Measurements from ENCODE around the gene ZC3H7A.

ZC3H7A gene

DNA sequence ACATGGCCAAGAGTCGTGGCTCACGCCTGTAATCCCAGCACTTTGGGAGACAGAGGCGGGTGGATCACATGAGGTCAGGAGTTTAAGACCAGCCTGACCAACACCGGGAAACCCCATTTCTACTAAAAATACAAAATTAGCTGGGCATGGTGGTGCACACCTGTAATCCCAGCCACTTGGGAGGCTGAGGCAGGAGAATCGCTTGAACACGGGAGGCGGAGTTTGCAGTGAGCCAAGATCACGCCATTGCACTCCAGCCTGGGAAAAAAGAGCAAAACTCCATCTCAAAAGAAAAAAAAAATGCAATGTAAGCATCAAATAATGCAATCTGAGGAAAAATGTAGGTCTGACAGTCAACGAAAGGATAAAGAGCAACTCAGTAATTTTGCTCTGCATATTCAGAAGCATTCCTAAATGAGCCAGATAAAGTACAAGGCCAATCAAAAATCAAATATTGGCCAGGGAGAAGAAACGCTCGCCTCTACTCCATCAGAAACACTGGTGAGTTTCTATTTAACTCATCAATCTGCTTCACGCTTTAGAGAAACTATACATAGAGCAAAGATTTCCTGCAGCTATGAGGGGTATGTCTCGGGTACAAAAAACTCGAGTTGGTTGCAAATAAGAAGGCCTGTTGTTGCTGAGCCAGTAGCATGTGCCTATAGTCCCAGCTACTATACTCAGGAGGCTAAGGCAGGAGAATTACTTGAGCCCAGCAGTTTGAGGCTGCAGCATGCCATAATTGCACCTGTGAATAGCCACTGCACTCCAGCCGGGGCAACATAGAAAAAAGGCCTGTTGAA is 58.1 kb downstream of the ZC3H7A start:
- in situ Hi-C loops (cut with MboI; ENCODE audit: low sequenced_read_pairs), result no loop called here

DNA sequence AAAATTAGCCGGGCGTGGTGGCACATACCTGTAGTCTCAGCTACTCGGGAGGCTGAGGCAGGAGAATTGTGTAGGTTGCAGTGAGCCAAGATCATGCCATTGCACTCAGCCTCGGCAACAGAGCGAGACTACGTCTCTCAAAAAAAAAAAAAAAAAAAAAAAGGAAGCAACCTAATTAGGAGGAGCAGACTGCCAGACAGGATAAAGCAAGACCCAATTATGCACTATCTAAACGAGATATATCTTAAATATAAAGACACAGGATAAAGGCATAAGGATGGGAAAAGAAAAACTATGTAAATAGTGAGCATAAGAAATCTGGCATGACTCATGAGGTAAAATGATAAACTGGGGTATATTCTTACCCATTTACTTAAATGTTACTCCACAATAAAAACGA is 59.3 kb downstream of the ZC3H7A start:
- in situ Hi-C loops (cut with MboI; ENCODE audit: low sequenced_read_pairs), result no loop called here

DNA sequence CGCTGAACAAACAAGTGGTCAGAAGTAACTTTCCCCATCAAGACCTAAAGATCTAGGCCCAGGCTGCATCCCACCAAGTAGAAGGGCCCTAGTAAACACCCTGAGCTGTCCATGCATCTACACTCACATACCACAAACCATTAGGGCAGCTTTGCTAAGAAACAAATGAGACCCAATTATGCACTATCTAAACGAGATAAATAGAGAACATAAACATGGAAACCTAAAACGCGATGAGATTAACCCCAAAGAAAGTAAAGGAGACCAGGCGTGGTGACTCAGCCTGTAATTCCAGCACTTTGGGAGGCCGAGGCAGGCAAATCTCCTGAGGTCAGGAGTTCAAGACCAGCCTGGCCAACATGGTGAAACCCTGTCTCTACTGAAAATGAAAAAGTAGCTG is 60.2 kb downstream of the ZC3H7A start:
- in situ Hi-C loops (cut with MboI; ENCODE audit: low sequenced_read_pairs), result no loop called here

DNA sequence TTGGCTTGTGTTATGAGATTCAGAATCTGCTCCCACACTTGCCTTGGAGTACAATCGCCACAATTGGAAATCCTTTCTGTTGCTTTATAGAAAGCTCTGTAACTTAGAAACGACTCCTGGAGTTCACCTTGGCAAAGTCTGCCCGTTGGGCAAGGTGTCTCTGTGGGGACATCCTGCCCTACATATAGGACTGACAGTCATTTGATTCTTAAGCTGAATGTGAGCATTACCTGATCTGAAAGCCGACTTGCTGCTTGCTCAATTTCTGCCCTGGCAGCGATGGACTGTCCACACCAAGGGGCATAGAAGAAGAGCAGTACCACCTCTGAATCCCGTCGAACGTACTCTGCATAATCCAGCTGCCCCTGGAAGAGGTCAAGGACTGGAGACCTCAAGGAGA is 61.3 kb downstream of the ZC3H7A start:
- in situ Hi-C loops (cut with MboI; ENCODE audit: low sequenced_read_pairs), result no loop called here

DNA sequence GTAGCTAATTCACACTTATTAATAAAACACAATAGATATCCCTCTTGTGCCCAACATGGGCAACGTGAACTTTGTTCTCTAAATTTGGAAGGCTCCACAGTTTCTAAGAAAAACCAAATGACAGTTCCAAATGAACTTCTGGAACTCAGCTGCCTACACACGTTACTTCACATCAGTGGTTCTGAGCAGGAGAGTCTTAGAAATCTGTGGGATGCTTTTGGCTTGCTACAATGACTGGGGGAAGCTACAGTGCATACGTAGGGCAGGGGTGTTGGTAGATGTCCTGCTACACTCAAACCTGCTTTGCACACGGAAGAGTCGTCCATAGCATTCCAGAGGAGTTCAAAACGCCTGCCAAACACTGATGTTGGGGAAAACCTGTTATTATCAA is 62.4 kb downstream of the ZC3H7A start:
- in situ Hi-C loops (cut with MboI; ENCODE audit: low sequenced_read_pairs), result no loop called here

DNA sequence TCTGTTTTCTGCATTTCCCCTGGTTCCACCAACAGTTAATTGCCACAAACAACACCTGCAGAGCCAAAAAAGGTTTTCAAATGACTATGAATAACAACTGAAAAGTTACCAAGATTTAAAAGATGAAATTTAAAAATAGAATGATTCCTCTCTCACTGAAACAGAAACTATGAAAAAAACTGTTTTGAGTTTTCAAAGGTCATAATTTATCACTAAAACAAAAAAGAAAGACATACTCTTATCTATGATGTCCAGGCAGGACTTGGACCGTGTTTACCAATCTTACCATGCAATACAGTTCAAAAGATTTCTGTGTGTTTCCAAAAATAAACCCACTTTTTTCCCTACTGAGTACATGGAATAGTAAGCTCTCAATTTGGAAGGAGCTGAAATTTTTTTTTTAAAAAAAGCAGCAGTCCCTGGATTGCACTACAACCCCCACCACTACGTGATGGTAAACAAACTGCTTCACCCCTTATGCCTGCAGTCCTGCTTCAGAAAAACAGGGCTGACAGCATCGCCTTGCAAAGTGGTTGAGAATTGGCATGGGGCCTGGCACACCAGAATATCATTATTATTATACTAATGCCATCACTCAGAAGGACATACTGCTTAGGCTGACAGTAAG is 62.9 kb downstream of the ZC3H7A start:
- in situ Hi-C loops (cut with MboI; ENCODE audit: low sequenced_read_pairs), result no loop called here

DNA sequence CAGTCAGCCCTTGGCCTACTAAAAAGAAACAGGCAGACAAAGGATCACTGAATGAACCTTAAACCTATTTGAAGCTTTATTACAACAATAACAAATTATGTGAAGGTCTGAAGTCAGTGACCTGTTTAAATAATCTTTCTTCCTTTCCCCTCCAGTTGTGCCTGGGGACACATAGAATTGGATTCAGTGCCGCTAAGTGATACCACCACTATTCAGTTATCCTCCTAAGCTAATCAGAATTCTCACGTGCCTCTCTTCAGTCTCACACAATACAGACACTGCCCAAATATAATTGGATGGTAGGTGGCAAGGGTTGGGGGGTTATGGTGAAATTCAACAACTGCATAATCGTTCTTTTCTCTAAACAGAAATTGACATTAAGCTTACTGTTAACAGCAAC is 65.8 kb downstream of the ZC3H7A start:
- in situ Hi-C loops (cut with MboI; ENCODE audit: low sequenced_read_pairs), result no loop called here

DNA sequence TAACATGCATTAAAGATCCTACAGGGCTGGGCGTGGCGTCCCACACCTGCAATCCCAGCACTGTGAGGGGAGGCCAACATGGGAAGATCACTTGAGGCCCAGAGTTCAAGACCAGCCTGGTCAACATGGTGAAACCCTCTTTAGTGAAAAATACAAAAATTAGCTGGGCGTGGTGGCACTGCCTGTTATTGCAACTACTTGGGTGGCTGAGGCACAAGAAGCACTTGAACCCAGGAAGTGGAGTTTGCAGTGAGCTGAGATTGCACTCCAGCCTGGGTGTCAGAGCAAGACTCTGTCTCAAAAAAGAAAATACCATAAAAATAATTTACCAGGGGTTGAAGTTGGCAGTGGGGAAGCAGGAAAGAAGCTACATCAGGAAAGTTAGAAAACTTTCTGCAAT is 67.3 kb downstream of the ZC3H7A start:
- in situ Hi-C loops (cut with MboI; ENCODE audit: low sequenced_read_pairs), result no loop called here

DNA sequence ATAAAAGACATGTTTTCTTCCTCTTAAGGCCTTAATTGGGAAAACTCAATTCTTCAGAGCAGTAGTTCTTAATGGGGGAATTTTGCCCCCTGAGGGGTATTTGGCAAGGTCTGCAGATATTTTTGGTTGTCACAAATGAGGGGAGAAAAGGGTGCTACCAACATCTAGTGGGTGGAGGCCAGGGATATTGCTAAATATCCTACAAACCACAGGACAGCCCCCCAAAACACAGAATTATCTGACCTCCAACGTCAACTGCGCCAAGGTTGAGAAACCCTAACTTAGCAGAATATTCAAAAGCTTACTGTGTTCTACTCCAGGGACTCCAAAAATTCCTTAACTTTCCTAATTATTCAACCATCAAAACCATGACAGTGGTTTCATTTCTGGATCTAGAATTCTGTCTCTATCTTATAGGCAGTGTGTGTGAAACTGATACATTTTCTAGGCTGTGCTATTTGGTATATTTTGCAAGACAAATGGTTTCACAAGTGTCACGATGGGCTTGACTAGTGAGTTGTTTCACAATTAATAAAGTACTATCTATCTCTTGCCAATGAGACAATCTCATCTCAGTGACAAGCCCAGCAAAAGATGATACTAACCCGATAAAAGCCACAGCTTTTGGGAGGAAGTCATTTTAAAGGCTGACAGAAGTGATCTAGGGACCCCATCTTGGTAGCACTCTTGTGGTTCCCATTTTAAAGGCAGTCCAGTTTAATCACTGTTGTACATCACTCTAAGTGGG is 69.1 kb downstream of the ZC3H7A start:
- in situ Hi-C loops (cut with MboI; ENCODE audit: low sequenced_read_pairs), result no loop called here

DNA sequence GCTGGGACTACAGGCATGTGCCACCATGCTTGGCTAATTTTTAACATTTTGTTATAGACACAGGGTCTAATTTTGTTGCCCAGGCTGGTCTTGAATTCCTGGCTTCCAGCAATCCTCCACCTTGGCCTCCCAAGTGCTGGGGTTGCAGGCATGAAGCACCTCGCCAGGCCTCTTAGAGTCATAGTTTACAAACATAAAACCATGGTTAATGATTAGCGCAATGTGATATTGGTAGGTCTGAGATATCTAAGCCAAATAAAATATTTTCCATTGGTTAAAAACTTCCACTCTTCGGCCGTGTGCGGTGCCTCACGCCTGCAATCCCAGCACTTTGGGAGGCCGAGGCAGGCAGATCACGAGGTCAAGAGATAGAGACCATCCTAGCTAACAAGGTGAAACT is 71.0 kb downstream of the ZC3H7A start:
- in situ Hi-C loops (cut with MboI; ENCODE audit: low sequenced_read_pairs), result no loop called here

DNA sequence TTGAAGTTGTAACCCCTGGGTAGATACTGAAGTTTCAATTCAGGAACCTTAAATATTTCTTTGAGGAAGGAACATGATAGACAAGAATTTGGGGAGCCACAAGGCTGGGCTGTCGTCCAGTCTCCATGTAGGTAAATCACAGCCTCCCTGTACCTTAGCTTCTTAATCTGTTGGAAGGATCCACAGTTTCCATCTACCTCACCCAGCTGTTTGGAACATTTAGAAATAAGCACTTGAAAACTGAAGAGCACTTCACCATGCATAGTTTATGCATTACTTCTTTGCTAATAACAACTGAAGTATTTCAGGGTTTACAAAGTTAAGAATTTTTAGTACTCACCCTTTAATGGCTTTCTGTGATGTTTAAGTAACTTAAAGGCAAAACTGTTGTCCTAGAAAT is 71.6 kb downstream of the ZC3H7A start:
- in situ Hi-C loops (cut with MboI; ENCODE audit: low sequenced_read_pairs), result no loop called here

DNA sequence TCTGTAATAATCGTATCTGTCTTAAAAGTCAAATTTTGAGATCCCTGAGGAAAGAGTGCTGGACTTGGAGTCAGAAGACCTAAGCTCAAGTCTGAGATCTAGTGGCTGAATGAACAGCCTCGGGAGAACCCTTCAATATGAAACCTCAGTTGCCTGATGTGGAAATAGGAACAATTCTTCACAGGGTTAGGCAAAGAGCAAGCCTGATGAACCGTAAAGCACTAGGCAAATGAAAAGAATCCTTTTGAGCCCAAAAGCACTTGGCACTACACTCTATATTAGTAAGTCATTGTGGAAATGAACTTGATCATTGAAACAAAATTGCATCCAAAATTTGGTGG is 74.6 kb downstream of the ZC3H7A start:
- in situ Hi-C loops (cut with MboI; ENCODE audit: low sequenced_read_pairs), result loop anchor here (25.0 kb wide), 2 partner anchors 310 to 760 kb away; no protein-coding TSS in a partner anchor

DNA sequence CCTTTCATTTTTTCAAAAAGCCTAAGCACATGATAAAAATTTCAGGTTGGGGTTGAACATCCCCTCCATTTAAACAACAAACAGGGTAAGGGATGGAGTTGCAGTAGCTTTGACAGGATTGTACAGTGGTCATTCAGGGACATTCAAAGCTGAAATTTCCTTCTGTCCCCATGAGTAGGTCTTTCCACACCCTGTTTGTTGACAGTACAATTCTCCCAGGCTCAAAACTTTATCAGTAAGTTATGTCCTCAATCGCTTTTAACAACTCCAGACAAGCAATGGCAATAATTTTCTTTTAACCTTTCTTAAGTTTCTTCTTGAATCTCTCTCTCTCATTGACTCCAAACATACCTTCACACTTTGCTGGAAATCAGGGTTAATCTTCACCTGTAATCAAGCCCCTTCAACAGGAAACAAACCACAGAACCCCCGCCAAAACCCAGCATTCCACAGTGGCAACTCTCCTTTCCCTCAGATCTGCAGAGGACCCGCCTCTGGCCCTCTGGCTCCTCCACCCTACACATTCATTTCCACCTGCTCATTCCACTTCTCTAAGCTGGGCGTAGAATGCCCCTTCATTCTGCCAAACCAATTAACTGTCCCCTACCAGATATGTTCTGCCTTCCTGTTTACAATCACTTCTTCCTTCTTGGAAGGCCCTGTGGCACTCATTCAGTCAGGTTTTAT is 75.1 kb downstream of the ZC3H7A start:
- in situ Hi-C loops (cut with MboI; ENCODE audit: low sequenced_read_pairs), result loop anchor here (25.0 kb wide), 2 partner anchors 310 to 760 kb away; no protein-coding TSS in a partner anchor

DNA sequence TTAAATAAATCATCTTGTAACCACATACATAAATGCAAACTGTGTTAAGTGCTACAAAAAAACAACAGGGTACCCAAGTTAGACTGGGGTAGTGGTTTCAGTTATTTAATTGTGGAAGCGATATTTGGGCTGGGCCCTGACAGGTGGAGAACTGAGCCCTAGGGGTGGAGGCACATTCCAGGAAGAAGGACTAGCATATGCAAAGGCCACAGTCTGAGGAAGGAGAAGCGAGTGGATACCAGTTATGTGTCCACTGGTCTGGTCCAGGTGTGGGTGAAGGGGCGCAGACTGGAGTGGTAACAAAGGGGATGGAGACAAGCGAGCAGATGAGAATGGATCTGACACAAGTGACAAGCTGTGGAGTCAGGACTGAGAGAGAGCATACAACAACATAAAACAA is 77.3 kb downstream of the ZC3H7A start:
- in situ Hi-C loops (cut with MboI; ENCODE audit: low sequenced_read_pairs), result loop anchor here (25.0 kb wide), 2 partner anchors 307 to 757 kb away; no protein-coding TSS in a partner anchor

DNA sequence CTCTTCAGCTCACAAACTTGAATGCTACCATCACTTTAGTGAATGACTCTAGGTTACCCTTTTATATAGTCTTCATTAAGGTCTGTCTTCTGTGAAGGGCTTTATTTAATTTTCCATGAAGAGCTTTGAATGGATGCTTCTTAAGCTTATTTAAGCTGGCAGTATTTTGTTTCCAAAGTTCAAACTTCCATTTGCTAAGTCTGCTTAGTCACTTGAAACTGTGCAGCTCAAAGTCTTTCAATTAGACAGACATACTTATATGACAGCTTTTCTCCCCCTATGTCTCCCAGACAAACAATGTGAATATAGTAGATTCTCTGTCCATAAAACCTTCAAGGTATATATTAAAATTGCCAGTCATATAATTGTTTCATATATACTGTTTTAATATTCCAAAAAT is 77.9 kb downstream of the ZC3H7A start:
- in situ Hi-C loops (cut with MboI; ENCODE audit: low sequenced_read_pairs), result loop anchor here (25.0 kb wide), 2 partner anchors 307 to 757 kb away; no protein-coding TSS in a partner anchor

DNA sequence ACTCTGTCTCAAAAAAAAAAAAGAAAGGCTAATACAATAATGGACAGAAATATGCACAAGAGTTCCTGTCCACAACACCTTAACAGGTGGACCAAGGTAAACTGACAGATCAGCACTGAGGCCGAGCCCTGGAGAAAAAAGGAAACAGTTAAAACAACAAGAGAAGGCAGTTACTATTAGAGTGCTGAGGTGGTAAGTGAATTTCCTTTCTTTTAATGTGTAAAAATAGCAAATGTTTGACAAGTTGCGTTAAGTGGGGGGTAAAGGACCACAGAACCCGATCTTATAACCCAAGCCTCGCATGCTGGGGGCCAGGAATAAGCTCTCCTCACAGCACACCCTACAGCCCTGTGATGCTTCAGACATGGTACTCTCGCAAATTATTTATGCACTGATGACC is 79.2 kb downstream of the ZC3H7A start:
- in situ Hi-C loops (cut with MboI; ENCODE audit: low sequenced_read_pairs), result loop anchor here (25.0 kb wide), 2 partner anchors 306 to 756 kb away; no protein-coding TSS in a partner anchor

DNA sequence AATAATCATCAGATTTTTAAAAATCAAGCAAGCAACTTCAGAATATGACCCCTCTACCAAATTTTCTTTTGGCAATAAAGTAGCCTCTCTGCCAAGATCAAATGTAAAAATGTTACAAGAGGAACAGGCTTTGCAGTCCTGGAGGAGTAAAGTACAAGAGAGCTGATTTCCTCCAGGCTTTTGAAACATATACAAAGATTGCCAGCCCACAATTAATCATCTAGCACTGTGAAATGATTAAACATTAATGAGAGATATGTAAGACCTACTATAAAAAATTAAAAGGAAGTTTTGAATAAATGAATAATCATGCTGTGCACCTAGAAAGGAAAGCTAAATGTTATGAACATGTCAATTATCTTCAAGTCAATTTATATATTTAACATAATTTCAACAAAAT is 80.7 kb downstream of the ZC3H7A start:
- in situ Hi-C loops (cut with MboI; ENCODE audit: low sequenced_read_pairs), result loop anchor here (25.0 kb wide), 2 partner anchors 304 to 754 kb away; no protein-coding TSS in a partner anchor

DNA sequence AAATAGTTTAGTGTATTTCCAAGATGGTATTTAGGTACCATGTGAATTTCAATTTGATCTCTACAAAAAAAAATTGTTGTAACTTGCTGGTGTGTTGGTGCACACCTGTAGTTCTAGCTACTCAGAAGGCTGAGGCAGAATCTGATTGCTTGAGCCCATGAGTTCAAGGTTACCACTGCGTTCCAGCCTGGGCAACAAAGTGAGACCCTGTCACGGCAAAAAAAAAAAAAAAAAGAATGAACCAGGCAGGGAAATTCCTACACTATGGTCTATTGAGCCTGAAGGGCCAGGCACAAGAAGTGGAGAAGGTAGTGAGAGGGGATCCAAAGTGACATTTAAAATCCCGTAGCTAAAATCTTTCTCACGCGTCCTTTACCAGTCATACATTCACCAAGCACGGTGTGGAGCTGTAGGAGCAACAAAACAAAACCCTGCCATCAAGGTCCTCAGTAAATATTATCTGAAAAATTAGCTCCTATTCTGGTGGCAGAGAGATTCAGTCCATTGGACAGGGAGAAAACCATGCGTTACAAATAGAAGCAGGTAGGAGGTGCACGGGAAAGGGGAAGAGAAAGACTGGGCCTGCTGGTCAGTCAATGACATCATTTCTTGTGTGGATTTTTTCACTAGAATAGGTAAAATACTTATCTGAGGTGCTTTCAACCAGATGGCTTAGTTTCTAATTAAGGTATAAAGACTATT is 81.7 kb downstream of the ZC3H7A start:
- in situ Hi-C loops (cut with MboI; ENCODE audit: low sequenced_read_pairs), result loop anchor here (25.0 kb wide), 2 partner anchors 303 to 753 kb away; no protein-coding TSS in a partner anchor

DNA sequence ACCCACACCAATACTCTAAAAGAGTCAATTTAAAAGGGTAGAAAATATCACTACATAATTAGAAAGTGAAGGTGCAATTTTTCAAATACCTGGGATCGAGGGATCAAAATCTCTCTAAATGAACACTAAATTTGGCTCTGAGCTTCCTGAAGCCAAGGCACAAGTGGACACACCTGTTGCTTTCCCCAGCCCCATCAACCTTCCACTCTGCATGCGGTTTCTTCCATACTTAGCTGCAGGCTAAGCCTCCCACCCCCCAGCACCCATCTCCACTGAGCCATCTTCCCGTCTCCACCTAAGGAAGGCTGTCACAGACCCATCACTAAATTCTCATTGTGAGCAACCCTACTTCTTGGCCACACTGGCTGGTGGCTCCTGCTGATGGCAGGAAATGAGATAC is 84.9 kb downstream of the ZC3H7A start:
- in situ Hi-C loops (cut with MboI; ENCODE audit: low sequenced_read_pairs), result loop anchor here (25.0 kb wide), 2 partner anchors 300 to 750 kb away; no protein-coding TSS in a partner anchor

DNA sequence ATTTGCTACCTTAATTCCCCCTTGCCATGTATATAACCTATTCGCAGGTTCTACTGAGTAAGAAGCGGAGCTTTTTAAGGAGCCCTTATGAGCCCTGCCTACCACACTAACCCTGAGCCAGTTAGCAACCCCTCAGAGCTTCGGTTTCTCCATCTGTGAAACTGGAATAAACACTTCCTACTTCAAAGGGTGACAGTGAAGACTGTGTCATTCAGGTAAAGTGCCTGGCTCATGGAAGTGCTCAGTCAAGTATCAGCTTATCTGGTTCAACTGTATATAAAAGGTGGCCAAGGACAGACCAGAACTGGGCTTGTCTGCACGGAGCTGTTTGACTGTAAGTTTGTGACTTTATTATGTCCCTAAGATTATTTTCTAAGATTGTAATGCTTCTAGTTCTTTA is 85.4 kb downstream of the ZC3H7A start:
- in situ Hi-C loops (cut with MboI; ENCODE audit: low sequenced_read_pairs), result loop anchor here (25.0 kb wide), 2 partner anchors 299 to 749 kb away; no protein-coding TSS in a partner anchor

All from HL-60/S4 treated with retinoic acid at 250 ng/mL for 4 days and 3 days (cell line).